Adipocyte (in vitro differentiated cells): ENCODE data around the gene TSHZ3.
A peak's percentile ranks its signal among the peaks of the same experiment; 100 is the strongest.

Source experiments
- DNase-seq: peaks from one replicate; pipeline ENCODE4 v3.0.0-alpha.2; 2015; ENCODE audit warnings: low read depth
- H3K27me3 ChIP-seq: replicated peaks from 2 replicates; pipeline ENCODE4 v1.7.0; 2013; ENCODE audit warnings: mild to moderate bottlenecking, low read length, moderate library complexity; ENCODE audit not compliant: control insufficient read depth, insufficient read depth
- H3K36me3 ChIP-seq: 2 replicates; pipeline ENCODE4 v1.7.0; 2013; ENCODE audit warnings: low read length, mild to moderate bottlenecking, moderate library complexity; ENCODE audit not compliant: control insufficient read depth, insufficient read depth, severe bottlenecking
- H3K4me1 ChIP-seq: 2 replicates; pipeline ENCODE4 v1.7.0; 2013; ENCODE audit warnings: mild to moderate bottlenecking, low read length, moderate library complexity; ENCODE audit not compliant: control insufficient read depth, insufficient read depth
- H3K4me3 ChIP-seq: 2 replicates; pipeline ENCODE4 v1.7.0; 2013; ENCODE audit warnings: mild to moderate bottlenecking, low read length, moderate library complexity
- H3K9ac ChIP-seq: 2 replicates; pipeline ENCODE4 v1.7.0; 2013; ENCODE audit warnings: mild to moderate bottlenecking, low read length, moderate library complexity
- H3K9me3 ChIP-seq: 2 replicates; pipeline ENCODE4 v1.7.0; 2013; ENCODE audit warnings: mild to moderate bottlenecking, low read length, moderate library complexity; ENCODE audit not compliant: control insufficient read depth

TSHZ3 gene

DNA sequence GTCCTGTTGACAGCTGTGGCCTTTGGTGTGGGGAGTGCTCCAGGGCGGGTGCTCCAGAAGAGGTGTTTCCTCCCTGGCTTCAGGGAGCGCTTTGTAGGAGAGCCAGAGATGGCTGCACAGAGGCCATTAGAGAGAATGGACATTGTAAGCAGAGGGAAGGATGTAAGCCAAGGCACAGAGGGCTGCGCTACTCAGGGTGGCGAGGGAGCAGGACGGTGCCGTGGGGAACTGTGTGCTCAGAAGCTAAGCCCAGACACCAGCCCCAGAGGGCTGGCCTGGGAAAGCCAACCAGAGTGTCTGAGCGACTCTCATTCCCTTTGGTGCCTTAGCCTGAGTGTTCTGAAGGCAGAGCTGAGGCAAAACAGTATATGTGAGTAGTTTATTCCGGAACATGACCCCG is 92.2 kb downstream of the TSHZ3 start:
- H3K9me3 ChIP-seq = no peaks in the 10 kb centered on the region
- no peaks in the 10 kb centered on the region for H3K36me3 ChIP-seq
- H3K4me1 ChIP-seq = peaks cover 19% of the 10 kb centered on the region
- no peak for DNase-seq
- H3K9ac ChIP-seq = no peak overlapping the region
- H3K4me3 ChIP-seq = no peak overlapping the region
- no peaks in the 10 kb centered on the region for H3K27me3 ChIP-seq

DNA sequence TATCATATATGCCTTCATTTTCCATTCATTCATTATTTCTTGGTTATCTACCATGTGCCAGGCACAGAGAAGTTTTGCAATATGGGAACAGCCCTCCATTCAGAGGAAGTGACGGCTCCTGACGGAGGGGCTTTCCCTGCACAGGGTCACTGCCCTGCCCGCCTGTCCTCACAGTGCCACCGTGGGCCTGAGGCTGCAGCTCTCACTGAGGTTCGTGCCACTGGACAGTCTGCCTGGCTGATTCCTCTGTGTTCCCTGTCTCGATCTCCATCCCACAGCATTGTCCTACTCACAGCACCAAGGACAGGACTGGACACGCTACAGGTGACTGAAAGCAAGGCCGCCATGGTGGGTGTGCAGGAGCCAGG is 92.7 kb downstream of the TSHZ3 start:
- H3K4me3 ChIP-seq = no peak overlapping the region
- H3K4me1 ChIP-seq = peaks cover 14% of the 10 kb centered on the region
- no peaks in the 10 kb centered on the region for H3K27me3 ChIP-seq
- no peak overlapping the region for H3K9ac ChIP-seq
- DNase-seq = no peak
- H3K36me3 ChIP-seq = no peaks in the 10 kb centered on the region
- H3K9me3 ChIP-seq = no peaks in the 10 kb centered on the region

DNA sequence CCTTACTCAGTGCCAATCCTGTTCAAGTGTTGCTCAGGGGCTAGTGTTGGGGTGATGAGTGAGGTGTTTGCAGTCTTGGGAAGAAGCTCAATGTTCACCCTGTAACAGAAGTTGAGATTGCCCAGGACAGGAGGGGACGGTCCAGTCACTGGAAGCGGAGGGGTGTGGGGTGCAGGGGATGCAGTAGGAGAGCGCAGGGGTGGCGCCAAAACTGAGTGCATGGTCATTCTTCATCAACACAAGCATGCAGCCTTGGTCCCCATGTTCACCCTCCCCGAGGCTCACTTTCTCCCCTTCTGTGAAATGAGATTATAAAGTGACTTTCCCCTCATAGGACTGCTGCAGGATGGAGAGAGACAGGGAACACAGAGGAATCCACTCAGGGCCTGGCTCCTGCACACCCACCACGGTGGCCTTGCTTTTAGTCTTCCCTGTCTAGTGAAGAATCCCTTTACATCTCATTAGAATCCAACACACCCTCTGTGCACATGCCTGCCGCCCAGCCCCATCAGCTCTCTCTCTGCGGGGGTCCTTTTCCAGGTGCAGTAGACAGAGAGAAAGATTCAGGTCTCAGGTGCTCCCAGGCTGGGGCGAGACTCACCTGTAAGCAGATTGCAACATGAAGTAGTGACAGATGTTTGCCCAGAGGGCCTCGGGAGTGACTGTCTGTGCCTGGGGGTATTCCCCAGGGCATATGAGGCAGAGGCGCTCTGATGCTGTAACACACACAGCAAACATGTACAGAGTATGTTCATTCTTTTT is 93.2 kb downstream of the TSHZ3 start:
- no peak overlapping the region for H3K4me3 ChIP-seq
- H3K27me3 ChIP-seq = no peaks in the 10 kb centered on the region
- no peak overlapping the region for H3K9ac ChIP-seq
- H3K36me3 ChIP-seq = no peaks in the 10 kb centered on the region
- no peaks in the 10 kb centered on the region for H3K9me3 ChIP-seq
- H3K4me1 ChIP-seq = peaks cover 9% of the 10 kb centered on the region
- no peak for DNase-seq

- Histone ChIP-seq H3K9me3 (no peaks in the 10 kb centered on the region), H3K9ac (no peak overlapping the region), H3K4me3 (no peak overlapping the region), H3K36me3 (no peaks in the 10 kb centered on the region), H3K4me1 (peaks cover 1% of the 10 kb centered on the region), H3K27me3 (no peaks in the 10 kb centered on the region)
- DNase-seq = no peak
These were observed 93.9 kb downstream of the TSHZ3 start for GRCh38 chr19:31255174-31255799.

DNA sequence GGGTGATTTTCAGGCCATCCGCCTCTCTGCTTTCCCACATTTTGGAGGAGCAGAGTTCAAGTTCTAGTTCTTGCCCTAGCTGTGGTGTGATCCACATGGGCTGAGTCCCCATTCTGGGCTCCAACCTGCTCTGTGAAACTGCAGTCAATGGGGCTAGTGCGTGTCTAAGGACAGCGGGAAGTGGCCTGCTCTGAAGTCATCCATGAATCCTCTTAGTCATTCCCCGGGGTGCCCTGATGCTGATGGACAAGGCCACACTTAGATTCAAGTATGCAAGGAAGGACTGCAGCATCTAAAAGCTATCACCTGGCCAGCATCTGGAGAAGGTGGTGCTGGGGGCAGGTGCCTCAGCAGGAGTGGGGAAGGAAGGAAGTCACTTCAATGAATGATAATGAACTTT is 94.6 kb downstream of the TSHZ3 start:
- no peaks in the 10 kb centered on the region for H3K36me3 ChIP-seq

DNA sequence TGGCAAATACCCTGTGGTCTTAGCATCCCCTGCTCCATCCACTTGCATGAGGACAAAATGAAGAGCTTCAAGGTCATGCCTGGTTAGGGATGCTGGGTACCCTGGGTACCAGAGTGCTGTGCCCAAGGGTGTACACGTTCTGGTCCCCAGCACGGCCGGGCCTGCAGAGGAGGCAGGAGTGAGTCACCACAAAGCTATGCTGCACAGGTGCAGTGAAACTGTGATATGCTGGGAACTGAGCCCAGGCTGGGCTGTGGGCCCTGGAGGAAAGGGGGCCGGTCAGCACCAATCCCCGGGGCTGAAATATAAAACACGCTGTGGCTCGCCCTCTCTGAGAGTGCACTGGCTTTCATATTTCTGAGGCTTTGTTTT is 95.1 kb downstream of the TSHZ3 start:
- Histone ChIP-seq H3K4me3 (no peak overlapping the region), H3K9ac (no peak overlapping the region), H3K36me3 (no peaks in the 10 kb centered on the region), H3K4me1 (no peaks in the 10 kb centered on the region), H3K9me3 (no peaks in the 10 kb centered on the region), H3K27me3 (no peaks in the 10 kb centered on the region)
- DNase-seq = peak; percentile 10

More for the DNA sequence above, 94.6 kb downstream of the TSHZ3 start:
- Histone ChIP-seq H3K4me3 (no peak overlapping the region), H3K9ac (no peak overlapping the region), H3K9me3 (no peaks in the 10 kb centered on the region), H3K4me1 (no peaks in the 10 kb centered on the region), H3K27me3 (no peaks in the 10 kb centered on the region)
- no peak for DNase-seq

GRCh38 chr19:31253526-31254179 is 95.6 kb downstream of the TSHZ3 start:
- Histone ChIP-seq H3K9me3 (no peaks in the 10 kb centered on the region), H3K4me3 (no peak overlapping the region), H3K36me3 (no peaks in the 10 kb centered on the region), H3K4me1 (no peaks in the 10 kb centered on the region), H3K27me3 (no peaks in the 10 kb centered on the region), H3K9ac (no peak overlapping the region)
- no peak for DNase-seq

- no peaks in the 10 kb centered on the region for H3K27me3 ChIP-seq
These were observed 96.8 kb downstream of the TSHZ3 start for GRCh38 chr19:31252441-31252840.

GRCh38 chr19:31249217-31249616 is 100.0 kb downstream of the TSHZ3 start:
- Histone ChIP-seq H3K36me3 (no peaks in the 10 kb centered on the region), H3K4me1 (no peaks in the 10 kb centered on the region), H3K27me3 (no peaks in the 10 kb centered on the region), H3K4me3 (no peak overlapping the region), H3K9me3 (no peaks in the 10 kb centered on the region), H3K9ac (no peak overlapping the region)
- no peak for DNase-seq

More at GRCh38 chr19:31252441-31252840, 96.8 kb downstream of the TSHZ3 start:
- Histone ChIP-seq H3K9me3 (no peaks in the 10 kb centered on the region), H3K4me1 (no peaks in the 10 kb centered on the region), H3K36me3 (no peaks in the 10 kb centered on the region), H3K4me3 (no peak overlapping the region), H3K9ac (no peak overlapping the region)
- no peak for DNase-seq

DNA sequence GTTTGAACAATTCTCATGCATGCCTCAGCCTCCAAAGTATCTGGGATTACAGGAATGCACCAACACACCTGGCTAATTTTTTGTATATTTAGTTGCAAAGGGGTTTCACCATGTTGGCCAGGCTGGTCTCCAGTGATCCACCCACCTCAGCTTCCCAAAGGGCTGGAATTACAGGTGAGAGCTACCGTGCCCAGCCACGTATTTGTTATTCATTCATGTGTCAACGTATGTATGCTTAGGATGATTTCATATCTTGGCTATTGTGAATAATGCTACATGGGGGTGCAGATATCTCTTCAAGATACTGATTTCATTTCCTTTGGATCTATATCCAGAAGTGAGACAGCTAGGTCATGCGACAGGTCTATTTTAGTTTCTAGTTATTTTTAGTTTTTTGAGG is 113.4 kb downstream of the TSHZ3 start:
- peaks cover 8% of the 10 kb centered on the region for H3K4me1 ChIP-seq
- H3K36me3 ChIP-seq = no peaks in the 10 kb centered on the region
- no peak for DNase-seq
- H3K9ac ChIP-seq = no peak overlapping the region
- H3K4me3 ChIP-seq = no peak overlapping the region
- H3K9me3 ChIP-seq = peaks cover 4% of the 10 kb centered on the region
- no peaks in the 10 kb centered on the region for H3K27me3 ChIP-seq

DNA sequence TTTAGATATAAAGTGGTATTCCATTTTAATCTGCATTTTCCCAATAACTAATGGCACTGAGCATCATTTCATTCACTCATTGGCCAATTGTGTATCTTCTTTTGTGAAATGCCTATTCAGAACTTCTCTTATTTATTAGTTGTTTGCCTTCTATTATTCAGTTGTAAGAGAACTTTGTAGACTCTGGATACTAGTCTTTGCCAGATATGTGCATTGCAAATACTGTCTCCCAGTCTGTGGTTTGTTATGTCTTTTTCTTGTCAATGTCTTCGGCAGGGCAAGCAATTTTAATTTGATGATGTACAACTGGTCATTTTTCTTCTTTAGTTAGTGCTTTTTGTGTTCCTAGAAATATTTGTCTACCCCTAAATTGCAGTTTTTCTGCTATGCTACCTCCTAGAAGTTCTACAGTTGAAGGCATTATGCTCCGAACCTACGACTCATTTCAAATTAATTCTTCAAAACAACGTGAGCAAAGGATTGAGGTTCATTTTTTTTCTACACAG is 115.9 kb downstream of the TSHZ3 start:
- no peaks in the 10 kb centered on the region for H3K9me3 ChIP-seq
- H3K4me1 ChIP-seq = peaks cover 8% of the 10 kb centered on the region
- H3K27me3 ChIP-seq = no peaks in the 10 kb centered on the region
- peak overlapping the region; percentile 52 for H3K9ac ChIP-seq
- no peak for DNase-seq
- no peaks in the 10 kb centered on the region for H3K36me3 ChIP-seq
- no peak overlapping the region for H3K4me3 ChIP-seq
